Effector CD8-positive, alpha-beta T cell (primary cell): ENCODE results near the gene MAML3.

Experiments used
- DNase-seq: peaks from one replicate; lab custom pipeline; 2025; lab: John Stamatoyannopoulos, UW

MAML3 gene

DNA sequence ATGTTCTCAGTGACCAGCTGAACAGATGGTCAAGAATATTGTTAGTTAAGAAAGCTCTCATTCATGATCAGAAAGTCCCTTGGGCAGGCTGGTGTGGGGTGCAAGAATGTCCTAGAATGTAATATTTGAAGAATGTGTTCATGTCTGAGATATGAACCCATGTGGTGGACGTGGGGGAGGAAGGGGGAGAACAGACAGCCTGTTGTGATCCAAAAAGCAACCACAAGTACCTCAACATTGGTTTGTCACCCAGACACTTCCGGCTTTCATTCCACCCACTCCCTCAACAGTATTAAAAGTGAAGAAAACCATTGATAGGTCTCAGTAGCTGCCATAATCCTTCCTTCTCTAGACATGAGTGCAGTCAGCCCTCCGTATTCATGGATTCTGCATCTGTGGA is 82.2 kb downstream of the MAML3 start:
- peak; percentile 26 for DNase-seq

DNA sequence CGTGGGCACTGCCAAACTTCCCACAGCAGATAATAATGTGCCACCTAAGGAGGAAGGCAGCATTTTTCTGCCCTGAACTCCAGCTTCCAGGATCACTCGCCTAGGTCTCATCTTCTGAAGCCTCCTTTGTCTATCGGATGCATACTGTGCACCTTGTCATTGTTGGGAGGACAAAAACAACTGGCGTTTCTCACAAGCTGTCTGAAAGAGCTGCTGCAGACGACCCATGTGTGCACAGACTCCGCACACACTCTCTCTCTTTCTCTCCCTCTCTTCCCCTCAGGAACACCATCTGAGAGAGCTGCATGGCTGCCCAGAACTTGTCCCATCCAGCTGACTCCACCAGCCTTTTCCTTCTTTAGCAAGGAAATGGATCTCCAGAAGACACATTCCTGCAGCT is 83.0 kb downstream of the MAML3 start:
- DNase-seq: no peak

DNA sequence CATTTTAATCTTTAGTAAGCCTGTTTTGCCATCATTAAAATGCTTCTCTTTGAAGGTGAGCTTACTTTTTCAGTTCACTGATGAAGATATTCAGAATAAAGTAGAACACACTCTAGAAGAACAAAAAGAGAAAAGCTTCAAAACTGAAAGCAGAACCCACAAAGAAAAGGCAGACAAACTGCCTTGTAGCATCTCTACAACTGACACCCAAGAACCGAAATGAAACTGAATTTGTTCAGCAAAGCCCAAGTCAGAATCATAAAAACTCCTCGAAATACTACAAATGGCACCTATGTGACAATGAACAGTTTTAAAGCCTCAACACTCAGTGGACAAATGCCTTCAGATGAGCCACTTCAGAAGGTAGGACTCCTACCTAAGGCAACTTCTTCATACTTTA is 83.6 kb downstream of the MAML3 start:
- no peak for DNase-seq

DNA sequence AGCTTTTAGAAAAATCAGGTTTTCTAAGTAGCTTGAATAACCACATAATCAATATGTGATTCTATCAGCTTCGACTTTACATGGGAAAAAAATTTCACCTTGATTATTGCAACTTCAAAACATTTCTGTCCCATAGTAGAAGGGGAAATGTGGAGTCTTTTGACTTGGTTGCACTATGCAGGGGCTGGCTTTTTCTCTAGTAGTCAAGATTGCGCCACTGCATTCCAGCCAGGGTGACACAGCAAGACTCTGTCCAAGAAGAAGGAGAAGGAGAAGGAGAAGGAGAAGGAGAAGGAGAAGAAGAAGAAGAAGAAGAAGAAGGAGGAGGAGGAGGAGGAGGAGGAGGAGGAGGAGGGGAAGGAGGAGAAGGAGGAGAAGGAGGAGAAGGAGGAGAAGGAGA is 84.9 kb downstream of the MAML3 start:
- no peak for DNase-seq

DNA sequence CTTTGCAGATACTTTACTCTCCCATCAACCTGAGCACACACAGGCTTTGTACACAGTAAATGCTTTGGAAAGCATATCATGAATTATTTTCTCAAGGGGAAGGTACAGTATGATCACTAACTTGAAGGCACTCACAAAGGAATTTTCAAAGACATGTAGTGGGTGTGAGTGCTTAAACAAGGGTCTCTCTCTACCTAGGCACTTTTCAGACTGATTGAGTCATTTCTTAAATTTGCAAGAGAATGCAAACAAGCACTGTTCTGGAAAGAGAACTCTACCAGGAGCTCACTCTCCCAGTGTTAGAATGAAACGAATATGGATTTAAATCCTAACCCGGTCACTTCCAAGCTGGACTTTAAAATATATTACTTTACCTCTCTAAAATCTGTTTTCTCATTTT is 85.7 kb downstream of the MAML3 start:
- DNase-seq: no peak

DNA sequence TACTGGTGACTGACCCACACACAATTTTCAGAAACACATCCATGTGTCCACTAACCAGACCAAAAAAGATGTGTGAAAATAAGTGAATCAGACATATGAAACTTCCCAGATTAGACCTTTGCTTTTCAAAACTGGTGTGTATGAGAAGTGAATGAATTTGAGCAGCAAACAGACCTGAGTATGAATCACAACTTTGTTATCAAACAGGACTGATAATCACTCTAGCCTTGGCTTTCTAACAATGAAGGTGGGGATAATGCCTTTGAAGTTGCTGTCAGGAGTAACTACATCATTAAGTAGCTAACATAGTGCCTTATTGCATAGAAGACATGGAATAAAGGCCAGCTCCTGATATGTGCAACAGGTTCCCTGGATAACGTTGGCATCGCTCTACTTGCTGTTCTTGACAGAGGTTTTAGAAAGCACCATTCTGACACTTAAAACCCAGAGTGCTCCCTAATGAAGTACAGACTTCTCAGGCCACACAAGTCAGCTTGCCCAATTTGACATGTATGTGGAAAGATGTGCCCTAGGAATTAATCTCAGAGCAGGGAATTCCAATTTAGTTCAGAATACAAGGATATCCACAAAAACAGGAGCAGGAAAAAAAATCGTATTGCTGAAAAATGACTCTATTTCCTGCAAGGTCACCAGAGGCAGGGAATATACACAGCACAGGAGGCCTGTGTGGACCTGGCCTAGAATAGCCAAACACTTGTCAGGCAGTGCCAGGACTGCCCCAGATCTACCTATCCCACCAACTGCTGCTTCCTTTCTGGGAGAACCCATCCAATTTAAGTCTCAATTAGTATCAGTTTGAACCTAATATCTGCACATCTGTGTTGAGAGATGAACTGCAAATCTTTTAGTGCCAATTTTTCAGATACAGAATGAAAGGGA is 87.7 kb downstream of the MAML3 start:
- DNase-seq: no peak

DNA sequence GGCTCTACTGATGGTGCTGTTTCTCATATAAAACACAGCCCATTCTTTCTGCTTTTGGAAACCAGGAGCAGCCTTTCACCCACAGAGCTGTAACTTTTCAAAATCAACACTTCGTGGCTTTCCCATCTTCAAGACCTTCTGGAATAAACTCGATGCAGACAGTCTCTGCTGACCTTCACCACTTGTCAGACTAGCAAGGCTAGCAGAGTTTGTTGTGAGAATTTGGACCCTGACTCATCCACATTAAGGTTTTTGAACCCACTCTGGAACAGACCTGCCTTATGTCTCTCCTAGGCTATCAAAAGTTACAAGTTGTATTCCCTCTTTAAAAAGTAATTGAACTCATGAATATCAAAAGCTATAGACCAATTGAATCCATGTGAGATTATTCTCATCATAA is 88.6 kb downstream of the MAML3 start:
- DNase-seq: no peak

DNA sequence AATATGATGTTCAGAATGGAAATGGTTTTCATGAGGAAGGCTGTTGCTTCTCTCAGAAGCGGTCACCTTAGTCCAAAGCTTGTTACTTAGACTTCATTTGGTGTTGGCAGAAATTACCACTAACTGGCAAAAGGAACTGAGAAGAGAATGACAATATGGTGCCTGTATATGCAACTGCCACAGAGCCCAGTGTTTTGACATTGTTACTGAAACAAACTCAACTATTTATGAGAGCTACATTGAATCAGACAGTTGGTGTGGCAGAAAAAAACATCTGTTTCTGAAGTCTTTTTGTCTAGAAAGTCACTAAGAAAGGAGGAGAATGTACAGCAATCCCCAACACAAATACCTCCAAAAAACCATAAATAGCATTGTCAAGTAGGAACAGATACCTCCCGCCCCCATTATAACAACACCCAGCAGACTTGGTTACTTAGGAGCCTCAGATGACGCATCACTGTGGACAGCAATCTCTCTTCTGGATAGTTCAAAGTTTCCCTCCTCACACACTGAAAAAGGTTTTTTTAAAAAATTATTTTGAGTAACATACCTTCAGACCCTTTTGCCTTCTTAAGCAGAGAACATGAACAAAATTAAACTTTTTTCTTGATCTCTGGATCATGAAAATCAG is 92.2 kb downstream of the MAML3 start:
- DNase-seq: no peak

DNA sequence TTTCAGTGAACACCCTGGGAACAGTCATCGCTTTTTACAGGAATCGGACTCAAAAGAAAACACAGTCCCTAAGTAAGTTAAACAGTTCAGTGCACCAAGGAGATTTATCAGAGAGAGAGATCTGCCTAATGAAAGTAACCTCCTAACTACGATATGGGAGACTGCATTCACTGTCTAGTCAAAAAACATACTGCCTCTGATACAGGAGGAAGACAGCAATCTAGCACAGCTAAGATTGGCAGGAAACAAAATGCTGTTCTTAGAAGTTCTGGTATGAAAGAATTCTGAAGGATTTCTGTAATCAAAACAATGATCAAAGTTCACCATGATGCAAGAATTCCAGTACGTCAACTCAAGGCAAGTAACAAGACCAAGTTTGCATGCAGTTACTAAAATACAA is 92.8 kb downstream of the MAML3 start:
- no peak for DNase-seq

DNA sequence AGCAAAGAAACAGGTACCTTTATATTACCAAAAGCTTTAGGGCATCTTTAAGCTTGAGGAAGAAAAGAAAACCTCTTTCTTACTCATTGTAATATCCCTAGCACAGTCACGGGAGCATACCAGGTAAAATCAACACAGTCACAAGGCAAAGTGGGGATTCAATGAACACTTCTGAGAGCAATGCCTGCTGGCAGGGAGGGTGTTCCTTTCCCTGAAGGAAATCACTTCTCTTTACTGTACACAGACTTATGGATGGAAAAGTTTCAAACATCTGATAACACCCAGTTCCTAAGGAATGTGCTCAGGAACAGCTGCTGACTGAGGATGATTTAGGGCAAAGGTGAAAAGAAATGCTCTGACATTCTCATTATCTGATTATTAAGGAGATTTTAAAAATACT is 94.8 kb downstream of the MAML3 start:
- no peak for DNase-seq

DNA sequence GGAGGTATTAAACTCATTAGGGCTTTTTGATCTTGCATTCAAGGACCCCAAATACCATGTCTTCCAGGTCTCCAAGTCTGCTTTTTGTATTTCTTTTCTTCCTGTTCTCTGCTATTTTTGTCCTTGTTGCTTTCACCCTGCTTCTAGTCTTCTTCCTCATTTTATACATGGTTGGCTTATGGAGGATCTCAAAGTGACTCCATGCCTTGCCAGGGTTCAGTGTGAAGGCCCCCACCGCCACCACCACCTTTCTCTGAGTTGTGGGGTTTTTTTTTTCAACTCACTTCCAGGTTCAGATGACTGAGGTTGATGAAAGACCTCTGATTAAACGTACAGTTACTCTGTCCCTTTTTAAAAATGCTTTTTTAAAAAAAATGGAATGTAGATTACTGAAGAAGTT is 96.3 kb downstream of the MAML3 start:
- DNase-seq: no peak

DNA sequence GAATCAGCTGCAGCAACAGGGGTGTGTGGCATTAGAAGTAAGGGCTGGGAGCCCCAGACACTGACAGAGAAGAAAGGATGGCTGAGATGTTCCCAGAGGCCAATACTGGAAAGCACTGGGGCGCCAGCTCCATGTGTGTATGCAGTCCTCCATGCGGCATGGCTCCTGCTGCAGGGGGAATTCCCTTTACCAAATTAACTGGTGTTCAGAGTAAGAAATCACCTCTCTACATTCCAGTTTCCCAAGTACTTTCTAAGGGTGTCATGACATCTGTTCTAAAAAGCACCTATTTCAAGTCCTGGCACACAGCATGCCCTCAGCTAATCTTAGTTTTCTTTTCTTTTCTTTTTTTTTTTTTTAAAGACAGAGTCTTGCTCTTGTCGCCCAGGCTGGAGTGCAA is 98.0 kb downstream of the MAML3 start:
- DNase-seq: no peak

DNA sequence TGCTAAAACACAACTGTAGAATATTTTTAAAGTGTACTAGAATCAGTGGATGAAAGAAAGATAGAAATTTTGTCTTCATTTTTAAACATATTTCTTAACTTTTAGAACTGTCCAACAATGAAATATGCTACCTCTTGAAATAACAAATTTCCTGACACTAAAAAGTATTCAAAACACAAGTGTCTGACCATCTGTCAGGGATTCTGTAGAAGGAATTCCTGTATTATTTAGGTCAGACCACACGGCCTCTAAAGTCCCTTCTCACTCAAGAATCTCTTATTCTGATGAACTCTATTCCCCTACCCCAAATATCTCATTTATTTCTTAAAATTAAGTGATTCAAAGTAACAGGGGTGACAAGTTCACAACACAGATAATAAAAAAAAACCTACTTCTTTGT is 99.1 kb downstream of the MAML3 start:
- DNase-seq: no peak

DNA sequence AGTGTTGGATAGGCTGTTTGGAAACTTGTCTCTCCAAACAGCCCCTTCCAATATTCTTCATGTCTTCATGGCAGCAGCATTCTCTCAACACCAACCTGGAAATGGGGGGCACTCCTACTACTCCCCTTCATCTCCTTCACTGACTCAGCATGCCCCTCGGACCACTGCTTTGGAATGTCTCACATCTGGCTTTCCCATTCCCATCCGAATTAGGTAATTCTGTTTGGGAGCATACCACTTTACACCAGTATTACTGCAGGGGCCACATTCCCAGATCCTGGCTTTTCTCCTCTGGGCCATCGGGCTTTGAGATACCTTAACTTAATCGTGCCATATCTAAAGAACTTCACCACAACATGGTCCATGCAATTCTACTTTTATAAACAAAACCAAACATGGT is 100.8 kb downstream of the MAML3 start:
- no peak for DNase-seq

DNA sequence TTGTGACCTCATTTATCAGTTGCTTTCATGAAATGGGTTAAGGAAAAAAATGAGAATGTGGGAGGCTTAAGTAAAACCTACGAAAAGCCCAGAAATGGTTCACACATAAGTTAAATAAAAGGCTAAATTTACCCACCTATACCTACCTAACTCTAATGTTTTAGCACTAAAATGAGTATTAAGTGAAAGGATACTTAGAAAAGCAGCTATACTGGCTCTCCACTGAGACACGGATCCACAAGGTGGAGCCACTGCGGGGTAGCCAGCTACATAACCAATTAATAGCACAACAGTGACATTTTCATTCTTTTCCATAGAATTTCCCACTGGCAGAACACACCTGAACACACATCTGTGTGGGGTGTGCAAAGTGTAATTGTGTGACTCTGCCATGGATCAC is 101.9 kb downstream of the MAML3 start:
- DNase-seq: no peak

DNA sequence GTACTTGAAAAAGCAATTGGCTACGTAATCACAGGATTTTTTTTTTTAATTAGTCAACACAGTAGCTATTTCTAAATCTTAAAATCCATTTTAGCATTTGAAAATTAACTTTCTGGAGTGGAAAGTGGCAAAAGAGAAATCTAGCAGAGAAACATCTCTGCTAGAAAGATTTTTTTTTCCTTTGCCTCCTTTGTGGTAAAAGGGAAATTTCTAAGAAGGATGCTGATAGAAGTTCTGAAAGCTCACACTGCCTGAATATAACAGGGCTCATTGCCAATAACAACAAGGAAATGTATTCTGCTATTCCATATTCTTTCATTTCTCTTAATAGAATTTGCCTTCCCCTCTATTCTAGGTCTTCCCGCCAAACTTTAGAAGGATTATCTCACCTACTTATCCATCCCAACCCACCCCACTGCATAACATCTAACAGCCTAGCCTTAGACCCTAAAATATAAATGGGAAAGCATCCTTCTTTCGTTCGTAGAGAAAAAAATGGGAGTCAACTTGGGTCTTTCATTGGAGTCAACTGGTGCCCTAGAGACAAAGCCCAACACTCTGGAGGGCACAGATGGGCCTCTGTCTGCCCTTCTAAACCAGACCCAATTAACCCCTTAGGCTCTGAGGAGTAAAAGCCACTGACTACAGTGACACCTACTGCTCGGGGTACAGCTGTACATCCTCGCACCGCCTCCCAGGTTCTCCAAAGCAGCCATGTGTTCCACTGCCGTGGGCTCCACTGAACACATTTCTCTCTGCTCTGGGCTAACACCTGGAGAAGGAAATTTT is 103.9 kb downstream of the MAML3 start:
- DNase-seq: no peak

DNA sequence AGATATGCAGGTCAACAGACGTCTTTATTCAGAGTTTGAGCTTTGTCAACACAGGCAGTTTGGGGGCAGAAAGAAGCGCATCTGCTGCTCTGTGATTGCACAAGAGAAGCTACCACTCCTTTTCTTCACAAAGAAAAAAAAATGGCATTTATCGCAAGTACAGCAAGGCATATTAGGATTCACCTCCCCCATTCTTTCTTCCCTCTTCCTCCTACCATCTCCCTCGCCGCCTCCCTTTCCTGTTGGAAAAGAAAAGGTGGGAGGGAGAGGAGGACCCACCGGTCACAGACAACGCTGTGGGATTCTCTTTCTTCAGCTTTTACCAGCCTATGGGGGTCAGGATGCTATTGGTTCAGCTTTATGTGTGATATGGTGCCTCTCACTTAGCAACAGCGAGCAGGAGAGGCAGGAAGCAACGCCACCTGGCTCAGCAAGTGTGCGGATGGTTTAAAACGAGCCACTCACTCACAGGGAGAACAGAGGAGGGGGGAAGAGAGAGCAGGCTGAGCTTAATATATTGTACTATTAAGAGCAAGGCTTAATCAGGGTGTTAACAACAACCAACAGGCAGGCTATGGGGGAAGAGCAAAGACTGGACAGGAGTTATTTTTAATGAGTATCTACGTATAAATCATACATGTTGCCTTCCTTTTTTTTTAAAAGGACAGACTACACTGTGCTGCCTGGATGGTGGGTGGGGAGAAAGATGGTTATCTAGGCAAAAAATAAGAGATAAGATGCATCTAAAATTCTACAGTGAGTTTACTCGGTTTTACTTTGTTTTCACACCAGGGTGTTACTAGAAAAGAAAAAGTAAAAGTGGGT is 104.7 kb downstream of the MAML3 start:
- DNase-seq: peak; percentile 19

DNA sequence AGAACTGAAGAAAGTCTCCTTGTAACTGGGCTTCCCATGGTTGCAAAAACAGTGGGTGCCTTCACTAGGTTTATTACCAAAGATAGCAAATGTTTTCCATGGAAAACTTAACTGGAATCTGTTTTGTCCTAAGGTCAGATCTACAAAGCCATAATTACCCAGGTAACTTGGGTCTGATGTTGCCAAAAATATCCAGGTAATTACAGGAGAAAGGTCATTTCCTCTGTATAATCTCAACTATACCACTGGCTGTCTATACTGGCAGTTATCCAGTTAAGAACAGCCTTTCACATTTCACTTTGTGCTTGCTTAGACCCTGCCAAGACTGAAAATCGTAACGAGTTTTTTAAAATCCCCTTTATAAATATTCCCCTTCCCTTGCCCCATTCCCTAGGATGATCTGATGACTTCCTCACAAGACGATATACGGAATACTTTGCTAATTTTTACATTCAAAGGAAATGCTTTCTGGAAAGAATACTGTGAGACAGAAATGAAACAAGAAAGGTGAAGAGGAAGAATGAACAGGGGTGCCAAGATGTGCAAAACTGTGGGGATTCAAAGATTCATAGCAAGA is 105.5 kb downstream of the MAML3 start:
- no peak for DNase-seq

DNA sequence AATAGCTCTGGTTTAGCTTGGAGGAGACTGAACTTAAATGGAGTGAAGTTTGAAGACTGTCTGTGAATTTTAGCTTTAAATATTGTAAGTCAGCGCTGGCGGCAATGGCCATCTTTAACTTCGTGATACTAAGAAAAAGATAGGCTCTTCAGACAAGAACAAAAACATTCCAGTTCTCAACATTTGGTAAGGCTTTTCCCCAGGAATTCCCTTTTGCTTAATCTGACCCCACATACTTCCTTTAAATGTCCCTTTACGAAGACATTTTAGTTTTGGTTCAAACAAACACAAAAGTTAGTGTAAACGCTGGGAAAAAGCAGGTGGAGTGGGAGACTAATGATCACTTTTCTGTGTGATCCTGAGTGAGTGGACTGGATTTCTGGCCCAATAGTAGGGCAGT is 106.2 kb downstream of the MAML3 start:
- no peak for DNase-seq

DNA sequence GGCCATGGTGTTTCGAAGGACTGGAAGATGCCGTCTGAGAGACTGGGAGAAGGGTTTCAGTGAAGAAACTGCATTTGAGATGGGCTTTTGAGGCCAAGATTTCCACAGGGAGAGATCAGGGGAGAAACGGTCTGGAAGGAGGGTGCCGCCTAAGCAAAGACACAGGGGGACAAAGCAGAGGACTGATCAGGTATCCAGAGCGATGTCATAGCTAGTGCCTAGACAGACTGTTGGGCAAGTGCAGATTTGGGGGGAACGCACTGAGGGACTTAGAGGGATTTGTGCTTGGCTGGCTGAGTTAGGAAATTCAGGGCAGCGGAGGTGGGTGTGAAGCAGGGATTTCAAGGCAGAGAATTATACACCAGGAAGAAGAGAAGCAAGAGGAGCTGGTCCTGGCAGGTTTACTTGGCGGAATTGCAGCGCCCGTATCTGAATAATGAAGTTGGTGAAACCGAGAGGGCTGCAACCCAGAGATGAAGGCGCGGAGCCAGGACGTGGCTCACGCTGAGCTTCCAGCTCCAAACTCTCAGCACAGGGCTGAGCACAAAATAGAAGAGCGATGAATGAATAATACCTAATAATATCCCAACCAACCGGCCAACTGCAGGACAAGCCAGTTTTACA is 106.9 kb downstream of the MAML3 start:
- no peak for DNase-seq

DNA sequence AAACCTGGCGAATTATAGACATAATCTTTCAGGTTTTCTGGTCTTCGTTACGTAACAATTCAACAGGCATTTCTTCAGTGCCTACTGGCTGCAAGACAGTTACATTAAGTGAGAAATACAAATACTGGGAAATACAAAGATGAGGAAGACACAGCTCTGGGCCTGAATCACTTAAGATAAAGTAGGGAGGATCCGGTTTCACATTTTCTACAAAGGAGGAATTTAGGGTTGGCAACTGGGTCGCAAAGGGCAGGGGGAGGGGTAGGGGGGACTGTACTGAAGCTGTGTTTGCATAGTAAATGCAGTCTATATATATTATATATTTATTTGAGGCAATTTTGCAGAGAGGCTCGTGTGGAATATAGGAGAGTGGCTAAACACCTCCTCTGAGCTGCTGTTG is 107.4 kb downstream of the MAML3 start:
- DNase-seq: no peak
